HepG2 (cell line): ENCODE measurements around the gene TM9SF4. TPM values are rescaled to one million over a fixed set of nuclear protein-coding genes. Genes with fewer than 3 reads are reported as not detected.

Source experiments
- AFF4 ChIP-seq: sonication (generic); formaldehyde crosslinking; IDR thresholded peaks from 2 replicates; pipeline ENCODE4 v1.4.0; 2020; ENCODE audit warnings: missing genetic modification reagents
- AGO2 ChIP-seq: fragments of 200-400 bp; formaldehyde crosslinking; optimal IDR thresholded peaks from 2 replicates; pipeline ENCODE3; 2017; ENCODE audit warnings: mild to moderate bottlenecking, low read depth, low read length, moderate library complexity
- FLYWCH1 ChIP-seq: sonication (generic); formaldehyde crosslinking; IDR thresholded peaks from 2 replicates; pipeline ENCODE4 v1.8.1; 2023; ENCODE audit warnings: mild to moderate bottlenecking, missing genetic modification reagents
- FOSL1 ChIP-seq: sonication (generic); formaldehyde crosslinking; IDR thresholded peaks from 2 replicates; pipeline ENCODE4 v1.9.0; 2021; ENCODE audit warnings: missing genetic modification reagents, borderline replicate concordance
- GTF3A ChIP-seq: sonication (generic); formaldehyde crosslinking; conservative IDR thresholded peaks from 2 replicates; pipeline ENCODE4 v1.4.0; 2020; ENCODE audit warnings: mild to moderate bottlenecking, missing genetic modification reagents
- HMGA1 ChIP-seq: sonication (generic); formaldehyde crosslinking; conservative IDR thresholded peaks from 2 replicates; pipeline ENCODE4 v1.4.0; 2020; ENCODE audit warnings: missing genetic modification reagents
- KDM5A ChIP-seq: fragments of 200-600 bp; sonication (generic); IDR thresholded peaks from 2 replicates; pipeline ENCODE4 v1.7.0; 2018; ENCODE audit warnings: antibody characterized with exemption, mild to moderate bottlenecking, low read length, borderline replicate concordance
- MXD1 ChIP-seq: sonication (generic); formaldehyde crosslinking; IDR thresholded peaks from 2 replicates; pipeline ENCODE4 v1.4.0; 2020; ENCODE audit warnings: mild to moderate bottlenecking, missing genetic modification reagents
- ONECUT2 ChIP-seq: sonication (generic); formaldehyde crosslinking; IDR thresholded peaks from 2 replicates; pipeline ENCODE4 v1.4.0; 2020; ENCODE audit warnings: missing genetic modification reagents
- SNAPC2 ChIP-seq: sonication (generic); formaldehyde crosslinking; IDR thresholded peaks from 2 replicates; pipeline ENCODE4 v1.8.1; 2022; ENCODE audit warnings: mild to moderate bottlenecking, missing genetic modification reagents
- ZNF251 ChIP-seq: sonication (generic); formaldehyde crosslinking; IDR thresholded peaks from 2 replicates; pipeline ENCODE4 v1.9.0; 2021; ENCODE audit warnings: mild to moderate bottlenecking, missing genetic modification reagents
- ZNF264 ChIP-seq: sonication (generic); formaldehyde crosslinking; IDR thresholded peaks from 2 replicates; pipeline ENCODE4 v1.4.0; 2020; ENCODE audit warnings: missing genetic modification reagents
- ZNF282 ChIP-seq: fragments of 450-650 bp; IDR thresholded peaks from 2 replicates; pipeline ENCODE4 v1.6.1; 2018; ENCODE audit not compliant: partially characterized antibody
- ZNF317 ChIP-seq: sonication (generic); formaldehyde crosslinking; IDR thresholded peaks from 2 replicates; pipeline ENCODE4 v1.5.0; 2020; ENCODE audit warnings: mild to moderate bottlenecking, missing genetic modification reagents
- ZNF468 ChIP-seq: sonication (generic); formaldehyde crosslinking; IDR thresholded peaks from 2 replicates; pipeline ENCODE4 v1.8.0; 2022; ENCODE audit warnings: mild to moderate bottlenecking, moderate library complexity, missing genetic modification reagents
- ZNF549 ChIP-seq: sonication (generic); formaldehyde crosslinking; IDR thresholded peaks from 2 replicates; pipeline ENCODE4 v1.5.0; 2020; ENCODE audit warnings: missing genetic modification reagents
- ZNF75D ChIP-seq: sonication (generic); formaldehyde crosslinking; IDR thresholded peaks from 2 replicates; pipeline ENCODE4 v1.8.1; 2023; ENCODE audit warnings: missing genetic modification reagents, mild to moderate bottlenecking, borderline replicate concordance
- ZNF788 ChIP-seq: sonication (generic); formaldehyde crosslinking; IDR thresholded peaks from 2 replicates; pipeline ENCODE4 v1.5.0; 2020; ENCODE audit warnings: mild to moderate bottlenecking, missing genetic modification reagents, borderline replicate concordance
- polyA plus RNA-seq, 8 experiments: library from polyadenylated mRNA; depleted of rRNA in 3 of 8; stranded (reverse) in 7 of 8; unstranded in 1 of 8; fragments of >200 nt; fragmentation: Illumina TruSeq in 4 of 8; extraction: Trizol in 4 of 8; gene quantifications; 2 replicates each; pipeline versions ENCODE4 v1.2.1 to v1.2.3, GENCODE V29; 2011 to 2016; ENCODE audit warnings: low read depth in 4 of 8, missing spikeins in 1 of 8, mixed read lengths in 1 of 8; ENCODE audit not compliant: insufficient read depth in 1 of 8
- total RNA-seq, 5 experiments: library from RNA; depleted of rRNA; stranded (reverse); fragments of >200 nt; fragmentation: Illumina TruSeq; extraction: Trizol; gene quantifications; 2 replicates each; pipeline ENCODE4 v1.2.3, GENCODE V29; 2016; ENCODE audit warnings: low read depth in 1 of 5
- TF ChIP-seq, protein P1 (sequence below): sonication (generic); formaldehyde crosslinking; IDR thresholded peaks from 2 replicates; pipeline ENCODE4 v1.4.0; 2020; ENCODE audit warnings: low read depth, mild to moderate bottlenecking, missing genetic modification reagents
- TF ChIP-seq, protein P2 (sequence below): sonication (generic); formaldehyde crosslinking; IDR thresholded peaks from 2 replicates; pipeline ENCODE4 v1.4.0; 2020; ENCODE audit warnings: missing genetic modification reagents, borderline replicate concordance

TM9SF4 gene
- total and polyA plus RNA-seq, 2 of the 13 experiments (the other 11 are each of a cell fraction or from before 2014, with no cell fraction given), result 53.5 to 171 TPM

- TF ChIP-seq KDM5A (peak; percentile 58; the same call in 1 of the 2 replicates), ZNF788 (0 out of 2 replicates have a peak, but pooled peaks have one; percentile 23), ZNF264 (CRISPR knock-in tag) (0 out of 2 replicates have a peak, but pooled peaks have one; percentile 37), MXD1 (0 out of 2 replicates have a peak, but pooled peaks have one; percentile 1), ZNF468 (peak; percentile 51; the same call in 1 of the 2 replicates), GTF3A (peak; percentile 66; the same call in 1 of the 2 replicates), ZNF75D (CRISPR knock-in tag) (0 out of 2 replicates have a peak, but pooled peaks have one; percentile 20), ZNF251 (CRISPR knock-in tag) (0 out of 2 replicates have a peak, but pooled peaks have one; percentile 20), FOSL1 (CRISPR knock-in tag) (peak; percentile 22; the same call in 1 of the 2 replicates), FLYWCH1 (CRISPR knock-in tag) (peak; percentile 95), ONECUT2 (CRISPR knock-in tag) (0 out of 2 replicates have a peak, but pooled peaks have one; percentile 15), AGO2 (peak; percentile 75), ZNF549 (CRISPR knock-in tag) (0 out of 2 replicates have a peak, but pooled peaks have one; percentile 14), ZNF282 (no peak), HMGA1 (CRISPR knock-in tag) (no peak), ZNF317 (0 out of 2 replicates have a peak, but pooled peaks have one; percentile 49), AFF4 (CRISPR knock-in tag) (0 out of 2 replicates have a peak, but pooled peaks have one; percentile 31), SNAPC2 (CRISPR knock-in tag) (0 out of 2 replicates have a peak, but pooled peaks have one; percentile 15)
- TF ChIP-seq, protein P1, sequence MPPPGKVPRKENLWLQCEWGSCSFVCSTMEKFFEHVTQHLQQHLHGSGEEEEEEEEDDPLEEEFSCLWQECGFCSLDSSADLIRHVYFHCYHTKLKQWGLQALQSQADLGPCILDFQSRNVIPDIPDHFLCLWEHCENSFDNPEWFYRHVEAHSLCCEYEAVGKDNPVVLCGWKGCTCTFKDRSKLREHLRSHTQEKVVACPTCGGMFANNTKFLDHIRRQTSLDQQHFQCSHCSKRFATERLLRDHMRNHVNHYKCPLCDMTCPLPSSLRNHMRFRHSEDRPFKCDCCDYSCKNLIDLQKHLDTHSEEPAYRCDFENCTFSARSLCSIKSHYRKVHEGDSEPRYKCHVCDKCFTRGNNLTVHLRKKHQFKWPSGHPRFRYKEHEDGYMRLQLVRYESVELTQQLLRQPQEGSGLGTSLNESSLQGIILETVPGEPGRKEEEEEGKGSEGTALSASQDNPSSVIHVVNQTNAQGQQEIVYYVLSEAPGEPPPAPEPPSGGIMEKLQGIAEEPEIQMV (CRISPR knock-in tag), result no peak
- TF ChIP-seq, protein P2, sequence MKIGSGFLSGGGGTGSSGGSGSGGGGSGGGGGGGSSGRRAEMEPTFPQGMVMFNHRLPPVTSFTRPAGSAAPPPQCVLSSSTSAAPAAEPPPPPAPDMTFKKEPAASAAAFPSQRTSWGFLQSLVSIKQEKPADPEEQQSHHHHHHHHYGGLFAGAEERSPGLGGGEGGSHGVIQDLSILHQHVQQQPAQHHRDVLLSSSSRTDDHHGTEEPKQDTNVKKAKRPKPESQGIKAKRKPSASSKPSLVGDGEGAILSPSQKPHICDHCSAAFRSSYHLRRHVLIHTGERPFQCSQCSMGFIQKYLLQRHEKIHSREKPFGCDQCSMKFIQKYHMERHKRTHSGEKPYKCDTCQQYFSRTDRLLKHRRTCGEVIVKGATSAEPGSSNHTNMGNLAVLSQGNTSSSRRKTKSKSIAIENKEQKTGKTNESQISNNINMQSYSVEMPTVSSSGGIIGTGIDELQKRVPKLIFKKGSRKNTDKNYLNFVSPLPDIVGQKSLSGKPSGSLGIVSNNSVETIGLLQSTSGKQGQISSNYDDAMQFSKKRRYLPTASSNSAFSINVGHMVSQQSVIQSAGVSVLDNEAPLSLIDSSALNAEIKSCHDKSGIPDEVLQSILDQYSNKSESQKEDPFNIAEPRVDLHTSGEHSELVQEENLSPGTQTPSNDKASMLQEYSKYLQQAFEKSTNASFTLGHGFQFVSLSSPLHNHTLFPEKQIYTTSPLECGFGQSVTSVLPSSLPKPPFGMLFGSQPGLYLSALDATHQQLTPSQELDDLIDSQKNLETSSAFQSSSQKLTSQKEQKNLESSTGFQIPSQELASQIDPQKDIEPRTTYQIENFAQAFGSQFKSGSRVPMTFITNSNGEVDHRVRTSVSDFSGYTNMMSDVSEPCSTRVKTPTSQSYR (CRISPR knock-in tag), result 0 out of 2 replicates have a peak, but pooled peaks have one; percentile 8
These were observed 97.5 kb downstream of the TM9SF4 start (continued) for GRCh38 chr20:32206760-32207625.
